ENCODE data around the gene RTF1.

- TF ChIP-seq, protein P1, sequence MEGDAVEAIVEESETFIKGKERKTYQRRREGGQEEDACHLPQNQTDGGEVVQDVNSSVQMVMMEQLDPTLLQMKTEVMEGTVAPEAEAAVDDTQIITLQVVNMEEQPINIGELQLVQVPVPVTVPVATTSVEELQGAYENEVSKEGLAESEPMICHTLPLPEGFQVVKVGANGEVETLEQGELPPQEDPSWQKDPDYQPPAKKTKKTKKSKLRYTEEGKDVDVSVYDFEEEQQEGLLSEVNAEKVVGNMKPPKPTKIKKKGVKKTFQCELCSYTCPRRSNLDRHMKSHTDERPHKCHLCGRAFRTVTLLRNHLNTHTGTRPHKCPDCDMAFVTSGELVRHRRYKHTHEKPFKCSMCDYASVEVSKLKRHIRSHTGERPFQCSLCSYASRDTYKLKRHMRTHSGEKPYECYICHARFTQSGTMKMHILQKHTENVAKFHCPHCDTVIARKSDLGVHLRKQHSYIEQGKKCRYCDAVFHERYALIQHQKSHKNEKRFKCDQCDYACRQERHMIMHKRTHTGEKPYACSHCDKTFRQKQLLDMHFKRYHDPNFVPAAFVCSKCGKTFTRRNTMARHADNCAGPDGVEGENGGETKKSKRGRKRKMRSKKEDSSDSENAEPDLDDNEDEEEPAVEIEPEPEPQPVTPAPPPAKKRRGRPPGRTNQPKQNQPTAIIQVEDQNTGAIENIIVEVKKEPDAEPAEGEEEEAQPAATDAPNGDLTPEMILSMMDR (IDR thresholded peaks at IDR 0.05): peak; percentile 7; the same call in 1 of the 2 replicates
- TF ChIP-seq ZFX (IDR thresholded peaks at IDR 0.05; ENCODE audit: borderline replicate concordance): no peak
Observed at GRCh38 chr15:41494190-41494921, 77.5 kb downstream of the RTF1 start.

Data from 22Rv1 (cell line).